Measurements from ENCODE around the gene ALK. TPM values are rescaled to one million over a fixed set of nuclear protein-coding genes. Genes with fewer than 3 reads are reported as not detected.

The ALK gene
- total RNA-seq, 1 donor from 2014 or later = not detected

- Mint-ChIP-seq H3K9me3 (ENCODE audit: low read depth) (no peaks in the 10 kb centered on the region), H3K27me3 (peaks cover 25% of the 10 kb centered on the region), H3K36me3 (ENCODE audit: insufficient read depth) (no peaks in the 10 kb centered on the region), H3K27ac (no peak overlapping the region), H3K4me3 (ENCODE audit: low read depth) (no peak overlapping the region), H3K4me1 (ENCODE audit: low read depth) (no peaks in the 10 kb centered on the region)
- no peak for DNase-seq (ENCODE audit: low spot score, unreplicated experiment)
- TF ChIP-seq CTCF (IDR thresholded peaks at IDR 0.05; ENCODE audit: unreplicated experiment) = no peak
Observed at GRCh38 chr2:29525921-29526320, 395.5 kb downstream of the ALK start.

- Mint-ChIP-seq H3K9me3 (ENCODE audit: low read depth) (no peaks in the 10 kb centered on the region), H3K36me3 (ENCODE audit: insufficient read depth) (no peaks in the 10 kb centered on the region), H3K4me1 (ENCODE audit: low read depth) (no peaks in the 10 kb centered on the region), H3K27ac (no peak overlapping the region), H3K4me3 (ENCODE audit: low read depth) (no peak overlapping the region), H3K27me3 (peaks cover 30% of the 10 kb centered on the region)
- no peak for DNase-seq (ENCODE audit: low spot score, unreplicated experiment)
- no peak for TF ChIP-seq CTCF (IDR thresholded peaks at IDR 0.05; ENCODE audit: unreplicated experiment)
Observed at GRCh38 chr2:29524652-29525051, 396.7 kb downstream of the ALK start.

DNA sequence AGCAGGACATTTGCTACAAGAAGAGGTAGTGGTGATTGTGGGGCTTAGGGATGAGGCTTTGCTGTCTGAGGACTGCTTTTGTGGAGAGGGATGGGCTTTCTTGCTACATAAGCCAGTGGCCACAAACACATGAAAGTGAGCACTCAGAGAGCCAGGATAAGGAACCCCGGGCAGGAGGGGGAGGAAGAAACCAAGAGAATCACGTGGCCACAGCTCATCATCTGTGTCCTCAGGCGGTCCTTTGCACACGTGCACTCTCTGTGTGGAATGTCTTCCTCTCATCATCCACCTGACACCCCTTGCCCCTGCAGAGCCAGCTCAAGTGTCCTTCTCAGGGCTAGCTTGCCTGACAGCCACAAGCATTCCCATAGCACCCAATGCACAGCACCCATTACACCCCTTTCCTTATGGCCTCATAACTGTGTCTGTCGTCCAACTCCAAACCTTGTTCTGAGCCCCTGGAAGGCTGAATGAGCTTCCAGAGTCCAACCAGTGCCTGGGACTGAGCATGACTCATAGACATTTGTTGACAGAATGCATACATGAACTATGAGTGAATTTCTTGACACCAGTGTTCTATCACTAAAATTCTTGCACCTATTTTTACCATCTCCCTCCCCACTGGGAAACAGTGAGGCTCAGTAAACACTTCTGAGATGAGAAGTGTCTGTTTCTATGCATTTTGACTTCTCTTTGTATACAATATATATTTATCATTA is 398.3 kb downstream of the ALK start:
- Mint-ChIP-seq H3K9me3 (ENCODE audit: low read depth) (no peaks in the 10 kb centered on the region), H3K4me1 (ENCODE audit: low read depth) (no peaks in the 10 kb centered on the region), H3K36me3 (ENCODE audit: insufficient read depth) (no peaks in the 10 kb centered on the region), H3K27me3 (peaks cover 26% of the 10 kb centered on the region), H3K4me3 (ENCODE audit: low read depth) (no peak overlapping the region), H3K27ac (no peak overlapping the region)
- TF ChIP-seq CTCF (IDR thresholded peaks at IDR 0.05; ENCODE audit: unreplicated experiment) = no peak
- DNase-seq (ENCODE audit: low spot score, unreplicated experiment) = no peak

DNA sequence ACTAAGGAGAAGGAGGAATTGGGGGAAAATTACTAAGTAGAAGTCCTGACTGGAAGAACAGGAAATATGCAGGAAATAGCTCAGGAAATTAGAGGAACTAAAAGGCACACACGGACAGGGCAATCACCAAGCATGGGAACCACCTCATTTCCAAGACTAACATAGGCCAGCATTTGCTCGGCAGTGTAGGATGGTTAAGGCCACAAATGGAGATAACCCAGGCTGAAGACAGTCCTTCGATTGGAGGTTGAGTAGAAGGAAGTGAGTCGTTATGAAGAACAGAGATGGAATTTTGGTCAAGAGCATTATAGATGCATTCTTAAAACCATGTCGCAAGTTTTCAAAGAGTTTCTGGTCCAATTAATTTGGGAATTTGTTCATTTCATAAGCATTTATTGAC is 401.4 kb downstream of the ALK start:
- Mint-ChIP-seq H3K4me3 (ENCODE audit: low read depth) (no peak overlapping the region), H3K4me1 (ENCODE audit: low read depth) (no peaks in the 10 kb centered on the region), H3K27ac (no peak overlapping the region), H3K36me3 (ENCODE audit: insufficient read depth) (no peaks in the 10 kb centered on the region), H3K27me3 (peaks cover 24% of the 10 kb centered on the region), H3K9me3 (ENCODE audit: low read depth) (no peaks in the 10 kb centered on the region)
- TF ChIP-seq CTCF (IDR thresholded peaks at IDR 0.05; ENCODE audit: unreplicated experiment) = no peak
- DNase-seq (ENCODE audit: low spot score, unreplicated experiment) = no peak

- no peak for TF ChIP-seq CTCF (IDR thresholded peaks at IDR 0.05; ENCODE audit: unreplicated experiment)
- DNase-seq (ENCODE audit: low spot score, unreplicated experiment) = no peak
- Mint-ChIP-seq H3K36me3 (ENCODE audit: insufficient read depth) (no peaks in the 10 kb centered on the region), H3K4me1 (ENCODE audit: low read depth) (no peaks in the 10 kb centered on the region), H3K27ac (no peak overlapping the region), H3K27me3 (peaks cover 25% of the 10 kb centered on the region), H3K9me3 (ENCODE audit: low read depth) (peaks cover 3% of the 10 kb centered on the region), H3K4me3 (ENCODE audit: low read depth) (no peak overlapping the region)
Observed at GRCh38 chr2:29519338-29519925, 402.0 kb downstream of the ALK start.
